B cell (primary cell): Measurements from ENCODE around the gene DYNLT1.

Source experiments
- EZH2 ChIP-seq: IDR thresholded peaks from 2 replicates; pipeline ENCODE4 v1.6.1; 2012; ENCODE audit warnings: borderline replicate concordance, low read depth, mild to moderate bottlenecking, moderate library complexity, low read length; ENCODE audit not compliant: insufficient read depth, poor library complexity, severe bottlenecking
- TF ChIP-seq, protein P1 (sequence below): fragments of 200-600 bp; IDR thresholded peaks from one replicate; pipeline ENCODE4 v1.8.0; 2022; ENCODE audit warnings: antibody characterized with exemption, mild to moderate bottlenecking

DNA sequence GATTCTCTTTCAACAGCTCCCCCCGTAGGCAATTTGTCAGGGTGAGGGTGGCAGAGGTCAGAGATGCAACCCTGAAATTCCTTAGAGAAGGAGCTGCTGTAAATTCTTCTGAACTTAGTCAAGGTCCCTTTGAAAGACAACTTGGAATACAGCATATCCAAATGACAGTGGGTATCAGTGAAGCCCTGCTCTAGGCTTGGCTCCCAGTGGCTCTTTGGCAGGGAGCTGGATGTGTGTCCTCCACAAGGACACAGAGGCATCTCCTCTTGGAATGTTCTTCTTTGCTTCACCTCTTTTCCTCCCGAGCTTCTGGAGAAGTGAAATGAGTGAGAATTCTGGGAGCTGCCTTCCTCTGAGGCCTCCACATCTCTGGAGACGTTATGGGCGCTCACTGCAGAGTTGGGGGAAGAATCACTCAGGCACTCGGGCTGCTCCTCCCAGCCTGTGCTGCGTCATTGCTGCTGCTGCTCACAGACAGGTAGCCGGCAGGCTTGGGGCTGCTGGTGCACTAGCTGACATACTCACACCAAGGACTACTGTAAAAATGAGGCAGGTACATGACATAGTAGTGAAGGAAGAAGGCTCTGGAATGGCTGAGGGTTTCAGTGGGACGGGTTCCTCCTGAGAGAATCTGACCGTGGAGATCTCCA is 34.1 kb downstream of the DYNLT1 start:
- TF ChIP-seq, protein P1, sequence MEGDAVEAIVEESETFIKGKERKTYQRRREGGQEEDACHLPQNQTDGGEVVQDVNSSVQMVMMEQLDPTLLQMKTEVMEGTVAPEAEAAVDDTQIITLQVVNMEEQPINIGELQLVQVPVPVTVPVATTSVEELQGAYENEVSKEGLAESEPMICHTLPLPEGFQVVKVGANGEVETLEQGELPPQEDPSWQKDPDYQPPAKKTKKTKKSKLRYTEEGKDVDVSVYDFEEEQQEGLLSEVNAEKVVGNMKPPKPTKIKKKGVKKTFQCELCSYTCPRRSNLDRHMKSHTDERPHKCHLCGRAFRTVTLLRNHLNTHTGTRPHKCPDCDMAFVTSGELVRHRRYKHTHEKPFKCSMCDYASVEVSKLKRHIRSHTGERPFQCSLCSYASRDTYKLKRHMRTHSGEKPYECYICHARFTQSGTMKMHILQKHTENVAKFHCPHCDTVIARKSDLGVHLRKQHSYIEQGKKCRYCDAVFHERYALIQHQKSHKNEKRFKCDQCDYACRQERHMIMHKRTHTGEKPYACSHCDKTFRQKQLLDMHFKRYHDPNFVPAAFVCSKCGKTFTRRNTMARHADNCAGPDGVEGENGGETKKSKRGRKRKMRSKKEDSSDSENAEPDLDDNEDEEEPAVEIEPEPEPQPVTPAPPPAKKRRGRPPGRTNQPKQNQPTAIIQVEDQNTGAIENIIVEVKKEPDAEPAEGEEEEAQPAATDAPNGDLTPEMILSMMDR = no peak
- no peak for TF ChIP-seq EZH2
